K562 (cell line): ENCODE data around the gene BNC2. TPM values are rescaled to one million over a fixed set of nuclear protein-coding genes. Genes with fewer than 3 reads are reported as not detected.

ENCODE experiments used
- ATAC-seq: fragments of 200-7000 bp; cut with Tn5 transposase; 3 replicates; pipeline ENCODE4 v1.9.1; 2020; ENCODE audit warnings: moderate library complexity
- BruUV-seq: library from RNA; stranded (reverse); fragments of 400-500 nt; replicated peaks from 2 replicates; lab custom pipeline; 2021; lab: Mats Ljungman, UMichigan
- CTCF ChIA-PET: fragments of 300-600 bp; formaldehyde crosslinking; extraction: SDS; loops from one replicate; lab custom pipeline; 2021; ENCODE audit warnings: low intra/inter-chr PET ratio; lab: Yijun Ruan, JAX
- POLR2A ChIA-PET: fragments of 300-600, 350-650 bp; sonication (Branson Sonifier 250); formaldehyde crosslinking; extraction: SDS; loops from one replicate; lab custom pipeline; 2021; ENCODE audit warnings: antibody characterized with exemption, inconsistent platforms; lab: Yijun Ruan, JAX
- DNase-seq, 4 experiments: peaks; one replicate each; pipeline versions ENCODE4 v3.0.0 to v3.0.0-alpha.2; 2011 to 2018; ENCODE audit warnings: low spot score in 3 of 4, mixed read lengths in 3 of 4; ENCODE audit errors: extremely low read depth in 1 of 4
- FAIRE-seq: peaks from 2 replicates; lab custom pipeline; 2011; peaks lifted over from hg19 to GRCh38; lab: Jason Lieb, UNC
- H2AFZ ChIP-seq: 2 replicates; pipeline ENCODE4 v1.6.0; 2011; ENCODE audit warnings: low read depth, low read length, control low read depth, inconsistent platforms
- H3K27ac ChIP-seq: fragments of 200-600 bp; 3 replicates; pipeline ENCODE4 v1.8.0; 2011; ENCODE audit warnings: low read depth, mild to moderate bottlenecking, control low read depth, inconsistent platforms, low read length, moderate library complexity, mixed read lengths; ENCODE audit errors: extremely low read depth
- H3K27me3 ChIP-seq, 2 experiments: fragments of 300-600 bp in 1 of 2; 2 replicates in 1 of 2; 3 replicates in 1 of 2; pipeline versions ENCODE4 v1.6.0 to v1.8.0; 2011; ENCODE audit warnings: inconsistent platforms in 2 of 2, low read length in 2 of 2, mild to moderate bottlenecking in 1 of 2, mixed read lengths in 1 of 2, moderate library complexity in 1 of 2; ENCODE audit not compliant: control insufficient read depth in 2 of 2, insufficient read depth in 2 of 2
- H3K36me3 ChIP-seq: fragments of 300-600 bp; 3 replicates; pipeline ENCODE4 v1.8.0; 2011; ENCODE audit warnings: mild to moderate bottlenecking, low read length, inconsistent platforms; ENCODE audit not compliant: control insufficient read depth, insufficient read depth
- H3K4me1 ChIP-seq, 2 experiments: fragments of 200-600 bp in 1 of 2; replicated peaks in 1 of 2; 2 replicates in 1 of 2; 3 replicates in 1 of 2; pipeline versions ENCODE4 v1.5.1 to v1.8.0; 2011; ENCODE audit warnings: inconsistent platforms in 2 of 2, low read length in 2 of 2, mild to moderate bottlenecking in 1 of 2, mixed read lengths in 1 of 2, moderate library complexity in 1 of 2; ENCODE audit not compliant: control insufficient read depth in 2 of 2, insufficient read depth in 2 of 2
- H3K4me2 ChIP-seq: 2 replicates; pipeline ENCODE4 v1.6.1; 2011; ENCODE audit warnings: low read length, control low read depth, inconsistent platforms, mixed read lengths; ENCODE audit not compliant: insufficient read depth
- H3K4me3 ChIP-seq: fragments of 200-600 bp; sonication (generic), shearing (Covaris generic); 2 replicates; pipeline ENCODE4 v1.5.1; 2016; ENCODE audit warnings: control low read depth, inconsistent platforms
- H3K79me2 ChIP-seq: fragments of 200-600 bp; 3 replicates; pipeline ENCODE4 v1.8.0; 2011; ENCODE audit warnings: low read length, inconsistent platforms; ENCODE audit not compliant: control insufficient read depth, insufficient read depth
- H3K9ac ChIP-seq, 2 experiments: 2 replicates each; pipeline versions ENCODE4 v1.6.0 to v1.6.1; 2011; ENCODE audit warnings: low read depth in 2 of 2, low read length in 2 of 2, control low read depth in 1 of 2, inconsistent platforms in 1 of 2, mild to moderate bottlenecking in 1 of 2, mixed read lengths in 1 of 2; ENCODE audit not compliant: insufficient read depth in 1 of 2
- H3K9me1 ChIP-seq: one replicate; pipeline ENCODE4 v1.6.0; 2011; ENCODE audit warnings: inconsistent platforms, mild to moderate bottlenecking, low read length, moderate library complexity; ENCODE audit not compliant: control insufficient read depth, insufficient read depth
- H3K9me3 ChIP-seq: replicated peaks from 2 replicates; pipeline ENCODE4 v1.5.1; 2011; ENCODE audit warnings: low read depth, low read length, inconsistent platforms; ENCODE audit not compliant: control insufficient read depth, insufficient read depth
- H4K20me1 ChIP-seq: replicated peaks from 2 replicates; pipeline ENCODE4 v1.6.1; 2011; ENCODE audit warnings: low read length, inconsistent platforms, mixed read lengths; ENCODE audit not compliant: control insufficient read depth, insufficient read depth
- ARHGAP35 ChIP-seq: fragments of 450-650 bp; IDR thresholded peaks from 2 replicates; pipeline ENCODE4 v1.6.1; 2018; ENCODE audit not compliant: partially characterized antibody
- BRCA1 ChIP-seq, 2 experiments: fragments of 450-650 bp in 1 of 2; sonication (generic) in 1 of 2; formaldehyde crosslinking in 1 of 2; IDR thresholded peaks; 2 replicates each; pipeline versions ENCODE4 v1.5.0 to v1.6.1; 2017 to 2020; ENCODE audit warnings: mild to moderate bottlenecking in 1 of 2, missing genetic modification reagents in 1 of 2
- EGR1 ChIP-seq: fragments of 450-650 bp; conservative IDR thresholded peaks from 2 replicates; pipeline ENCODE4 v1.6.1; 2017; ENCODE audit warnings: mild to moderate bottlenecking
- HNRNPH1 ChIP-seq: fragments of 200-400 bp; formaldehyde crosslinking; optimal IDR thresholded peaks from 2 replicates; pipeline ENCODE3; 2017; ENCODE audit warnings: low read depth, mild to moderate bottlenecking, low read length, moderate library complexity
- ILK ChIP-seq: fragments of 450-650 bp; IDR thresholded peaks from 2 replicates; pipeline ENCODE4 v1.6.1; 2016; ENCODE audit warnings: missing genetic modification characterization, low read depth, mild to moderate bottlenecking, missing compliant biosample characterization, moderate library complexity, borderline replicate concordance
- PPARD ChIP-seq: fragments of 250-450 bp; sonication (Bioruptor Pico); IDR thresholded peaks from 2 replicates; pipeline ENCODE4 v1.8.0; 2022; ENCODE audit warnings: inconsistent platforms, mild to moderate bottlenecking, moderate library complexity
- TCFL5 ChIP-seq: fragments of 250-450 bp; sonication (Bioruptor Pico); conservative IDR thresholded peaks from 2 replicates; pipeline ENCODE4 v1.6.1; 2021; ENCODE audit warnings: mild to moderate bottlenecking, moderate library complexity, matching md5 sums
- ZNF354B ChIP-seq: fragments of 250-450 bp; sonication (Bioruptor Pico); IDR thresholded peaks from 2 replicates; pipeline ENCODE4 v1.4.0; 2020
- WGBS: fragments of 100-300 bp; shearing (Covaris generic); methylation state at CpG from one replicate; pipeline ENCODE4 v1.1.6; 2016; ENCODE audit warnings: low coverage, mixed read lengths; ENCODE audit not compliant: insufficient coverage; ENCODE audit errors: missing lambda C conversion rate; 5-methylcytosine and 5-hydroxymethylcytosine counted together
- in situ Hi-C: fragments of 300-500 bp; cut with MboI; formaldehyde crosslinking; loops from 4 replicates; pipeline ENCODE4 v1.15.0; 2018; ENCODE audit warnings: inconsistent platforms, mixed read lengths
- intact Hi-C: fragments of 100-400 bp; cut with micrococcal nuclease; formaldehyde crosslinking; loops from 2 replicates; pipeline ENCODE4 v1.14.2; 2022
- polyA plus RNA-seq, 8 experiments: library from polyadenylated mRNA; depleted of rRNA in 4 of 8; stranded (reverse) in 5 of 8; unstranded in 3 of 8; fragments of >200 nt; fragmentation: Nextera tagmentation in 2 of 8; fragmentation: Illumina TruSeq in 1 of 8; extraction: Ambion mirVana in 2 of 8; extraction: Trizol in 1 of 8; gene quantifications; 2 replicates each; pipeline versions ENCODE4 v1.2.1 to v1.2.3, GENCODE V29; 2011 to 2014; ENCODE audit warnings: inconsistent platforms in 1 of 8, missing spikeins in 1 of 8
- total RNA-seq, 7 experiments: library from RNA; depleted of rRNA in 6 of 7; stranded (reverse); fragments of >200 nt in 6 of 7; fragmentation: Illumina TruSeq in 2 of 7; extraction: Trizol in 2 of 7; gene quantifications; 2 replicates each; pipeline versions ENCODE4 v1.2.1 to v1.2.3, GENCODE V29; 2011 to 2021; ENCODE audit warnings: low replicate concordance in 1 of 7
- TF ChIP-seq, protein P1 (sequence below): sonication (generic); formaldehyde crosslinking; IDR thresholded peaks from 2 replicates; pipeline ENCODE4 v1.8.1; 2022; ENCODE audit warnings: missing genetic modification reagents
- TF ChIP-seq, protein P2 (sequence below): fragments of 200-800 bp; sonication (Bioruptor generic); IDR thresholded peaks from 2 replicates; pipeline ENCODE4 v1.6.1; 2016; ENCODE audit warnings: missing genetic modification characterization, missing compliant biosample characterization
- TF ChIP-seq, protein P3 (sequence below): fragments of 450-650 bp; formaldehyde crosslinking; conservative IDR thresholded peaks from 2 replicates; pipeline ENCODE4 v1.4.0; 2022; ENCODE audit warnings: mild to moderate bottlenecking, missing genetic modification characterization

The BNC2 gene
- total and polyA plus RNA-seq, 9 of the 15 experiments (the other 6 are each of a cell fraction or from before 2014, with no cell fraction given) = not detected

DNA sequence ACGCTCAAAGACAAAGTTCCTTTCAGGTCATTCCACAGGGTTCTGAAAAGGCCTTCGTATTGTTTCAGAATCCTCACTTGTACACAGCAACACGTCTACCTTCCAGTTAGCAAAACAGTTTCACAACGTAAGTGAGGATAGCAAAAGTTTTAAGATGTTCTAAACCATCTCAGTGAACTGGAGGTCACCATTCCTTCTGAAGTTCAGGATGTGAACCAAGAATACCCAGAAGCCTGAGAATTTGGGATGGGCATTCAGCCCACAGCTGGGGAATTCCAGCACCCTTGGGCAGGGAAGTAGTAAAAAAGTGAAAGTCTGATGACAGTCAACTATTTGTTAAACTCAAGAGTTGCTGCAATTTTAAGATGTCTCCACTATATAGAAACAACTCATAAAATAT, 224.5 kb downstream of the BNC2 start:
- no peaks in the 10 kb centered on the region for H3K79me2 ChIP-seq
- DNase-seq = no peak
- no peak overlapping the region for H2AFZ ChIP-seq
- POLR2A ChIA-PET = no interaction called here
- no peaks in the 10 kb centered on the region for H3K4me1 ChIP-seq
- intact Hi-C loops = no loop called here
- WGBS = 0% methylated on average over 4 of the region's 4 CpGs
- no peak for ATAC-seq
- no peak overlapping the region for H3K27ac ChIP-seq
- no peaks in the 10 kb centered on the region for H3K36me3 ChIP-seq
- H3K9me3 ChIP-seq = no peaks in the 10 kb centered on the region
- TF ChIP-seq EGR1 (no peak), TCFL5 (no peak), ZNF354B (CRISPR knock-in tag) (no peak), HNRNPH1 (no peak), ILK (tag) (no peak), BRCA1 (IDR thresholded peaks at IDR 0.05) (no peak), BRCA1 (CRISPR knock-in tag; IDR thresholded peaks at IDR 0.05) (no peak), PPARD (CRISPR knock-in tag) (no peak), ARHGAP35 (no peak)
- TF ChIP-seq, protein P1, sequence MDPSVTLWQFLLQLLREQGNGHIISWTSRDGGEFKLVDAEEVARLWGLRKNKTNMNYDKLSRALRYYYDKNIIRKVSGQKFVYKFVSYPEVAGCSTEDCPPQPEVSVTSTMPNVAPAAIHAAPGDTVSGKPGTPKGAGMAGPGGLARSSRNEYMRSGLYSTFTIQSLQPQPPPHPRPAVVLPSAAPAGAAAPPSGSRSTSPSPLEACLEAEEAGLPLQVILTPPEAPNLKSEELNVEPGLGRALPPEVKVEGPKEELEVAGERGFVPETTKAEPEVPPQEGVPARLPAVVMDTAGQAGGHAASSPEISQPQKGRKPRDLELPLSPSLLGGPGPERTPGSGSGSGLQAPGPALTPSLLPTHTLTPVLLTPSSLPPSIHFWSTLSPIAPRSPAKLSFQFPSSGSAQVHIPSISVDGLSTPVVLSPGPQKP (CRISPR knock-in tag) = no peak
- TF ChIP-seq, protein P2, sequence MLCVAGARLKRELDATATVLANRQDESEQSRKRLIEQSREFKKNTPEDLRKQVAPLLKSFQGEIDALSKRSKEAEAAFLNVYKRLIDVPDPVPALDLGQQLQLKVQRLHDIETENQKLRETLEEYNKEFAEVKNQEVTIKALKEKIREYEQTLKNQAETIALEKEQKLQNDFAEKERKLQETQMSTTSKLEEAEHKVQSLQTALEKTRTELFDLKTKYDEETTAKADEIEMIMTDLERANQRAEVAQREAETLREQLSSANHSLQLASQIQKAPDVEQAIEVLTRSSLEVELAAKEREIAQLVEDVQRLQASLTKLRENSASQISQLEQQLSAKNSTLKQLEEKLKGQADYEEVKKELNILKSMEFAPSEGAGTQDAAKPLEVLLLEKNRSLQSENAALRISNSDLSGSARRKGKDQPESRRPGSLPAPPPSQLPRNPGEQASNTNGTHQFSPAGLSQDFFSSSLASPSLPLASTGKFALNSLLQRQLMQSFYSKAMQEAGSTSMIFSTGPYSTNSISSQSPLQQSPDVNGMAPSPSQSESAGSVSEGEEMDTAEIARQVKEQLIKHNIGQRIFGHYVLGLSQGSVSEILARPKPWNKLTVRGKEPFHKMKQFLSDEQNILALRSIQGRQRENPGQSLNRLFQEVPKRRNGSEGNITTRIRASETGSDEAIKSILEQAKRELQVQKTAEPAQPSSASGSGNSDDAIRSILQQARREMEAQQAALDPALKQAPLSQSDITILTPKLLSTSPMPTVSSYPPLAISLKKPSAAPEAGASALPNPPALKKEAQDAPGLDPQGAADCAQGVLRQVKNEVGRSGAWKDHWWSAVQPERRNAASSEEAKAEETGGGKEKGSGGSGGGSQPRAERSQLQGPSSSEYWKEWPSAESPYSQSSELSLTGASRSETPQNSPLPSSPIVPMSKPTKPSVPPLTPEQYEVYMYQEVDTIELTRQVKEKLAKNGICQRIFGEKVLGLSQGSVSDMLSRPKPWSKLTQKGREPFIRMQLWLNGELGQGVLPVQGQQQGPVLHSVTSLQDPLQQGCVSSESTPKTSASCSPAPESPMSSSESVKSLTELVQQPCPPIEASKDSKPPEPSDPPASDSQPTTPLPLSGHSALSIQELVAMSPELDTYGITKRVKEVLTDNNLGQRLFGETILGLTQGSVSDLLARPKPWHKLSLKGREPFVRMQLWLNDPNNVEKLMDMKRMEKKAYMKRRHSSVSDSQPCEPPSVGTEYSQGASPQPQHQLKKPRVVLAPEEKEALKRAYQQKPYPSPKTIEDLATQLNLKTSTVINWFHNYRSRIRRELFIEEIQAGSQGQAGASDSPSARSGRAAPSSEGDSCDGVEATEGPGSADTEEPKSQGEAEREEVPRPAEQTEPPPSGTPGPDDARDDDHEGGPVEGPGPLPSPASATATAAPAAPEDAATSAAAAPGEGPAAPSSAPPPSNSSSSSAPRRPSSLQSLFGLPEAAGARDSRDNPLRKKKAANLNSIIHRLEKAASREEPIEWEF (CRISPR knock-in tag) = no peak
- TF ChIP-seq, protein P3, sequence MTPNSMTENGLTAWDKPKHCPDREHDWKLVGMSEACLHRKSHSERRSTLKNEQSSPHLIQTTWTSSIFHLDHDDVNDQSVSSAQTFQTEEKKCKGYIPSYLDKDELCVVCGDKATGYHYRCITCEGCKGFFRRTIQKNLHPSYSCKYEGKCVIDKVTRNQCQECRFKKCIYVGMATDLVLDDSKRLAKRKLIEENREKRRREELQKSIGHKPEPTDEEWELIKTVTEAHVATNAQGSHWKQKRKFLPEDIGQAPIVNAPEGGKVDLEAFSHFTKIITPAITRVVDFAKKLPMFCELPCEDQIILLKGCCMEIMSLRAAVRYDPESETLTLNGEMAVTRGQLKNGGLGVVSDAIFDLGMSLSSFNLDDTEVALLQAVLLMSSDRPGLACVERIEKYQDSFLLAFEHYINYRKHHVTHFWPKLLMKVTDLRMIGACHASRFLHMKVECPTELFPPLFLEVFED = no peak
- in situ Hi-C loops = no loop called here
- H3K9ac ChIP-seq = no peak overlapping the region
- no peaks in the 10 kb centered on the region for H3K9me1 ChIP-seq
- no peaks in the 10 kb centered on the region for H3K27me3 ChIP-seq
- no TSS peak for BruUV-seq
- H3K4me3 ChIP-seq = no peak overlapping the region
- no peak for FAIRE-seq
- CTCF ChIA-PET = no interaction called here
- no peak overlapping the region for H3K4me2 ChIP-seq
- H4K20me1 ChIP-seq = no peaks in the 10 kb centered on the region
